Measurements from ENCODE around the gene MAP3K4.

DNA sequence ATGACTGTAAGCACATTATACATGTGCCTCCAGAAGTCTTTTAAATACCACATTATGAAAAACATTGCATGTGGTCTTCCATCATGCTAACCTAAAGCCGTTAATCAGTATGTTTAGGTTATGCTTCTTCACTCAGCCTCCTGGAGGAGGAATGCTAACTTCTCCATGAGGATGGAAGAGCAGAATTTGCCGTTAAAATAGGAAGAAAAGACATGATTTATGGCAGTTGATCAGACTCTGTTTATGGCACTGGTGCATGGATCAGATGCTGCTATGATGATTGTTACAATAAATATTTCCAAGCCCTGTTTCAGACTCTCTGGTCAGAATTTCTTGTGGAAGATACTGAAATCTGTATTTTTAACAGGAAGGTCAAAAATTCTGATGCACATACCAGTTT, 31.7 kb downstream of the MAP3K4 start:
- no peak for TF ChIP-seq POLR2A (IDR thresholded peaks at IDR 0.05)
- TF ChIP-seq EP300 (IDR thresholded peaks at IDR 0.05; ENCODE audit: low read depth) = no peak
